ENCODE results near the gene DOCK1.

DOCK1 gene

GRCh38 chr10:127012769-127013152 is 107.5 kb downstream of the DOCK1 start:
- no peak for DNase-seq

GRCh38 chr10:127013211-127013656 is 108.0 kb downstream of the DOCK1 start:
- DNase-seq: no peak

GRCh38 chr10:127013691-127014473 is 108.7 kb downstream of the DOCK1 start:
- no peak for DNase-seq

- no peak for DNase-seq
Measured at GRCh38 chr10:127014671-127015070, 109.4 kb downstream of the DOCK1 start.

- DNase-seq: no peak
Measured at GRCh38 chr10:127015373-127015772, 110.1 kb downstream of the DOCK1 start.

GRCh38 chr10:127016331-127016730 is 111.1 kb downstream of the DOCK1 start:
- no peak for DNase-seq

- DNase-seq: no peak
Measured at GRCh38 chr10:127017541-127018297, 112.5 kb downstream of the DOCK1 start.

- DNase-seq: no peak
Measured at GRCh38 chr10:127018298-127018650, 113.0 kb downstream of the DOCK1 start.

- no peak for DNase-seq
Measured at GRCh38 chr10:127018766-127019165, 113.5 kb downstream of the DOCK1 start.

- no peak for DNase-seq
Measured at GRCh38 chr10:127020260-127020659, 115.0 kb downstream of the DOCK1 start.

- DNase-seq: no peak
Measured at GRCh38 chr10:127021801-127022200, 116.6 kb downstream of the DOCK1 start.

GRCh38 chr10:127024685-127025435 is 119.6 kb downstream of the DOCK1 start:
- no peak for DNase-seq

GRCh38 chr10:127027786-127028185 is 122.6 kb downstream of the DOCK1 start:
- no peak for DNase-seq

GRCh38 chr10:127028556-127028955 is 123.3 kb downstream of the DOCK1 start:
- no peak for DNase-seq

- no peak for DNase-seq
Measured at GRCh38 chr10:127029061-127029460, 123.8 kb downstream of the DOCK1 start.

- DNase-seq: no peak
Measured at GRCh38 chr10:127033216-127034033, 128.2 kb downstream of the DOCK1 start.

- no peak for DNase-seq
Measured at GRCh38 chr10:127034034-127034633, 128.9 kb downstream of the DOCK1 start.

GRCh38 chr10:127034790-127035189 is 129.6 kb downstream of the DOCK1 start:
- no peak for DNase-seq

GRCh38 chr10:127035827-127036226 is 130.6 kb downstream of the DOCK1 start:
- DNase-seq: no peak

- DNase-seq: no peak
Measured at GRCh38 chr10:127036987-127037386, 131.8 kb downstream of the DOCK1 start.

GRCh38 chr10:127039435-127039834 is 134.2 kb downstream of the DOCK1 start:
- DNase-seq: no peak

GRCh38 chr10:127040756-127041155 is 135.5 kb downstream of the DOCK1 start:
- DNase-seq: no peak

Measured in NCI-H774 (cell line).